ENCODE measurements around the gene KATNIP.

KATNIP gene

GRCh38 chr16:27591837-27592236 is 41.9 kb downstream of the KATNIP start:
- Mint-ChIP-seq H3K4me1 (no peaks in the 10 kb centered on the region), H3K27me3 (no peaks in the 10 kb centered on the region), H3K4me3 (no peak overlapping the region), H3K27ac (no peak overlapping the region), H3K9me3 (no peaks in the 10 kb centered on the region)
- no peak for DNase-seq
- ATAC-seq, result no peak

DNA sequence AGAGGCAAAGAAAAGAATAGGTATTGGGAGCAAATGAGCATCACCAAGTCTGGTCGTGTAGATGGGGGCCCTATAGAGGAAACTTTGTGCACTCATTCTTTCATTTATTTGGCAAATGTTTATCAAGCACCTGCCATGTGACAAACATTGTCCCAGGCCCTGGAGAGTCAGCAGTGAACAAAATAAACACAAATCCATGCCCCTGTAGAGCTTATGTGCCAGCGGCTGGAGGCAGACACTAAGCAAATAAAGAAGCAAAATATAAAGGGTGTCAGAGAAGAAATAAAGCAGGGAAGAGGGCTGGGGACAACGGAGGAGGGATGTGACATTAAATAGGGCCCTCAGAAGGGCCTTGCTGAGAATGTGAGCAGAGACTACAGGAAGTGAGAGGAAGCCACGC is 45.5 kb downstream of the KATNIP start:
- H3K27me3 Mint-ChIP-seq, result no peaks in the 10 kb centered on the region
- ATAC-seq, result no peak
- no peaks in the 10 kb centered on the region for H3K4me1 Mint-ChIP-seq
- H3K27ac Mint-ChIP-seq, result peak overlapping the region in 1 of 2 donors; percentile 63
- H3K4me3 Mint-ChIP-seq, result no peak overlapping the region
- no peaks in the 10 kb centered on the region for H3K9me3 Mint-ChIP-seq
- DNase-seq, result no peak

DNA sequence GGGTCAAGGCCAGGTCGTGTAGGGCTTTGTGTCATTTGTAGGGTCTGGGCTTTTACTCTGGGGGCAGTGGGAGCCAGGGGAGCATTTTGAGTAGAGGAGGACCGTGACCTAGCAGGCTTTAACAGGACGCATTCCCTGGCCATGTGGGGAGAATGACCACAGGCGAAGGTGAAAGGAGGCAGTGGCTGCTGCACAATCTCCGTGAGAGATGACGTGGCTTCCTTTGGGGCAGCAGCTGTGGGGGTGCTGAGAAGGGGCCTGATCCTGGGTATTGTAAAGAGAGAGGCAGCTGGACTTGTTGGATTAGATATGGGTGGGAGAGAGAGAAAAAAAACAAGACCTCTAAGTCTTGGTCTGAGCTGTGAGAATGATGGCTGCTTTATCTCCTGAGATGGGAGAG is 46.0 kb downstream of the KATNIP start:
- no peaks in the 10 kb centered on the region for H3K9me3 Mint-ChIP-seq
- no peaks in the 10 kb centered on the region for H3K27me3 Mint-ChIP-seq
- H3K4me3 Mint-ChIP-seq, result no peak overlapping the region
- H3K4me1 Mint-ChIP-seq, result no peaks in the 10 kb centered on the region
- ATAC-seq, result no peak
- no peak overlapping the region for H3K27ac Mint-ChIP-seq
- DNase-seq, result no peak

DNA sequence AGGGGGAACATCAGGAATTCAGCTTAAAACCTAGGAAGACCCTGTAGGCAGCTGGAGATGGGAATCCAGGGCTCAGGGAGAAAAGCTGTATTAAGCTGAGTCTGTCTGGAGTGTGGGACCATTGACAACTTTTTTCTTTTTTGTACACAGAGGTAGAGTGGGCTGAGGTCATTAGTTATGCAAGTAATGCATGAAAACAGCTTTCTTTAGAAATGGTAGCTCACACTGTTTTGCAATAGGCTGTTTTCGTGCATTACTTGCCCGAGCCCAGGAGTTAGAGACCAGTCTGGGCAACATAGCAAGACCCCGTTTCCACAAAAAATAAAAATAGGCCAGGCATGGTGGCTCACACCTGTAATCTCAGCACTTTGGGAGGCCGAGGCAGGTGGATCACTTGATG is 46.5 kb downstream of the KATNIP start:
- no peaks in the 10 kb centered on the region for H3K4me1 Mint-ChIP-seq
- no peak overlapping the region for H3K27ac Mint-ChIP-seq
- H3K9me3 Mint-ChIP-seq, result no peaks in the 10 kb centered on the region
- ATAC-seq, result no peak
- H3K27me3 Mint-ChIP-seq, result no peaks in the 10 kb centered on the region
- H3K4me3 Mint-ChIP-seq, result no peak overlapping the region
- DNase-seq, result no peak

GRCh38 chr16:27597361-27597760 is 47.4 kb downstream of the KATNIP start:
- no peaks in the 10 kb centered on the region for H3K9me3 Mint-ChIP-seq
- no peak overlapping the region for H3K4me3 Mint-ChIP-seq
- DNase-seq (no peak), ATAC-seq (no peak)
- H3K27me3 Mint-ChIP-seq, result no peaks in the 10 kb centered on the region
- no peak overlapping the region for H3K27ac Mint-ChIP-seq
- H3K4me1 Mint-ChIP-seq, result no peaks in the 10 kb centered on the region

GRCh38 chr16:27598220-27598619 is 48.3 kb downstream of the KATNIP start:
- Mint-ChIP-seq H3K9me3 (no peaks in the 10 kb centered on the region), H3K27ac (no peak overlapping the region), H3K4me1 (no peaks in the 10 kb centered on the region), H3K27me3 (no peaks in the 10 kb centered on the region), H3K4me3 (no peak overlapping the region)
- DNase-seq (no peak), ATAC-seq (no peak)

- no peaks in the 10 kb centered on the region for H3K9me3 Mint-ChIP-seq
- no peaks in the 10 kb centered on the region for H3K4me1 Mint-ChIP-seq
- DNase-seq (no peak), ATAC-seq (no peak)
- H3K27ac Mint-ChIP-seq, result peak overlapping the region in 1 of 2 donors; percentile 6
- no peak overlapping the region for H3K4me3 Mint-ChIP-seq
- H3K27me3 Mint-ChIP-seq, result no peaks in the 10 kb centered on the region
Measured at GRCh38 chr16:27598931-27599565, 49.1 kb downstream of the KATNIP start.

DNA sequence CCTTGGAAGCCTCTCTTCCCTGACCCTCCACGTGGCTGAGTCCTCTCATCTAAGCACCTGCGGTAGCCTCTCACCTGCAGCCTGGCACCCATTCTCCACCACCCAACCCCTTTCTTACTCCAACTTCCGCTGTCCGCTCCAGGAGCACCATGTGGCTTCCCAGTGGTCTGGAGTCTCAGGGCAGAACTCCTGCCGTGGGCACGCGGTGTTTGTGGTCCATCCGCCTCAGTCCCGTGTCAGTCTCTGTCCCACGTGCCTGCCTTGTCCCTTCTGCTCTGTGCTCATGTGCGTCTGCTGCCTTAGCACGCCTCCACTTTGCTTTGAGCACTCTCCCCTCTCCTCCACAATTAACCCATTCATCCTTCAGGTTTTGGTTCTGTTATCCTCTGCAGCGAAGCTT is 49.7 kb downstream of the KATNIP start:
- Mint-ChIP-seq H3K27me3 (no peaks in the 10 kb centered on the region), H3K4me1 (no peaks in the 10 kb centered on the region), H3K9me3 (no peaks in the 10 kb centered on the region), H3K27ac (no peak overlapping the region), H3K4me3 (no peak overlapping the region)
- ATAC-seq, result no peak
- DNase-seq, result no peak
